ENCODE measurements around the gene LYPD6.

The LYPD6 gene

DNA sequence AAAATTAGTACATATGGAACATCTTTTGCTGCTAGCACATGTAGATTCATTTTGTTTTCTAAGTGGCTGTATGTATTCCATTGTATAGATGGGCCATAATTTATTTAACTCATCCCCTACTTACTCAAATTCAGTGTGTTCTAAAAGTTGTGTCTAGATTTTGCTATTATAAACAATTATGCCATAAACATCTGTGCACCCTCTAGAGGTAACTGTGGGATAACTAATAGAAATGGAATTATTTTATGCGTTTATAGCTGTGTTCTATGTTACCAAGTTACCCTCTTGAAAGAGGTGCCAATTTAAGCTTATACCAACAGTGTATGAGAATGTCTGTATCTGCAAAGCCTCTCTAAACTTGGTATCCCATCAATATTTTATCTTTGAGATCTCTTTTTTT, 156.8 kb downstream of the LYPD6 start:
- TF ChIP-seq, protein P1, sequence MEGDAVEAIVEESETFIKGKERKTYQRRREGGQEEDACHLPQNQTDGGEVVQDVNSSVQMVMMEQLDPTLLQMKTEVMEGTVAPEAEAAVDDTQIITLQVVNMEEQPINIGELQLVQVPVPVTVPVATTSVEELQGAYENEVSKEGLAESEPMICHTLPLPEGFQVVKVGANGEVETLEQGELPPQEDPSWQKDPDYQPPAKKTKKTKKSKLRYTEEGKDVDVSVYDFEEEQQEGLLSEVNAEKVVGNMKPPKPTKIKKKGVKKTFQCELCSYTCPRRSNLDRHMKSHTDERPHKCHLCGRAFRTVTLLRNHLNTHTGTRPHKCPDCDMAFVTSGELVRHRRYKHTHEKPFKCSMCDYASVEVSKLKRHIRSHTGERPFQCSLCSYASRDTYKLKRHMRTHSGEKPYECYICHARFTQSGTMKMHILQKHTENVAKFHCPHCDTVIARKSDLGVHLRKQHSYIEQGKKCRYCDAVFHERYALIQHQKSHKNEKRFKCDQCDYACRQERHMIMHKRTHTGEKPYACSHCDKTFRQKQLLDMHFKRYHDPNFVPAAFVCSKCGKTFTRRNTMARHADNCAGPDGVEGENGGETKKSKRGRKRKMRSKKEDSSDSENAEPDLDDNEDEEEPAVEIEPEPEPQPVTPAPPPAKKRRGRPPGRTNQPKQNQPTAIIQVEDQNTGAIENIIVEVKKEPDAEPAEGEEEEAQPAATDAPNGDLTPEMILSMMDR (conservative IDR thresholded peaks at IDR 0.05; ENCODE audit: low read depth, low read length), result no peak
- Histone ChIP-seq H3K9ac (no peak overlapping the region), H3K27me3 (ENCODE audit: insufficient read depth, low read depth) (no peaks in the 10 kb centered on the region), H3K4me1 (ENCODE audit: low read depth, poor library complexity, severe bottlenecking) (no peaks in the 10 kb centered on the region), H3K4me2 (no peak overlapping the region), H3K36me3 (ENCODE audit: insufficient read depth) (no peaks in the 10 kb centered on the region), H3K27ac (no peak overlapping the region), H3K4me3 (IDR thresholded peaks at IDR 0.05; ENCODE audit: insufficient read depth, low read depth, low read length) (no peak overlapping the region), H3K79me2 (ENCODE audit: insufficient read depth, low read depth) (no peaks in the 10 kb centered on the region), H4K20me1 (ENCODE audit: insufficient read depth) (no peaks in the 10 kb centered on the region), H2AFZ (ENCODE audit: low read depth) (no peak overlapping the region)

DNA sequence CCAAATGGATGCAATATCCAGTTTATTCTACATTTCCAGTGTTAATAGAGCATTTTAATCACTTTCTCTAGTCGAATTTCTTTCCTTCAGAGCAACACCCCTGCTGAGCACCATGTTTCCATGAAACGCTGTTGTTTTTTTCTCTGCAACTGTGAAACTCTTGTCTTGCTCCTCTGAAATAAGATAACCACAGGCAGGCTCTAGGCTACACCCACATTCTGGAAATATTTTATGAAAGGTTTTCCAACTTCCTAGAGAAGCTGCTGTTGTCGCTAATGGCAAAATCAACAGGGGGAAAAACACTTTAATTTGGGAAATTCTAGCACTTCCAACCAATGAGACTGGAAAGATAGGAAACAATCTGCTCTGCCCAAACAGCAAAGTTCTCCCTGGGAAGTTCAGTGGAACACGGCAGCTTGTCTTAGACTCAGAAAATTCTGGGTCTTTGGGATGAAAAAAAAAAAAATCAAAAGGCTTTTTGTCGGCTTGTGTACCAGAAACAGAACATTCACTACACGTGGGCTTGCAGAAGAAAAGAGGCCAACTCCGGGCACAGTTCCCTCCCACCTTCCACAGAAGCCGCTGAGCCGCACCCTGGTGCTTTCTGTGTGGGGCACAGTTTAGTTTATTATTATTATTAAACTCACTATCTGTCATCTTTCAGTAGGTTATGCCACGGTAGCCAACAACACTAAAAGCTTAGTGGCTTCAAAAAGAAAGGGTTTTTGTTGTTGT, 158.5 kb downstream of the LYPD6 start:
- H4K20me1 ChIP-seq (ENCODE audit: insufficient read depth), result no peaks in the 10 kb centered on the region

DNA sequence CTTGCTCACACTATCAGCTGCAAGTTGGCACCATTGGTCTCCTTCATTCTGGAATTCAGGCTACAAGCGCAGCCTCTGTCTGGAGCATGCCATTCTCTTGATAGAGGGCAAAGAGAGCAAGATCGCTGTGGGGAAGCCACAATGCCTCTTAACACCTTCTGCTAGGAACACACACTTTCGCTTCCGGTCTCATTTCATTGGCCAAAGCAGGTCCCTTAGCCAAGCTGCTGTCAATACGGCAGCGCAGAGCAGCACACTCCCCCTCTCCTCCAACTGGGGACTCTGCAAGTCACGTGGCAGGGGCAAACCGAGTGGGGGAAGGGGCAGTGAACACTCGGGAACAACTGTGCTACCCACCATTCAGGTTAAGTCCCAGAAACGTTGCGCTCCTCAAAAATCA, 159.1 kb downstream of the LYPD6 start:
- Histone ChIP-seq H3K27ac (no peak overlapping the region), H4K20me1 (ENCODE audit: insufficient read depth) (no peaks in the 10 kb centered on the region), H3K27me3 (ENCODE audit: insufficient read depth, low read depth) (no peaks in the 10 kb centered on the region), H3K79me2 (ENCODE audit: insufficient read depth, low read depth) (no peaks in the 10 kb centered on the region), H2AFZ (ENCODE audit: low read depth) (no peak overlapping the region), H3K4me1 (ENCODE audit: low read depth, poor library complexity, severe bottlenecking) (no peaks in the 10 kb centered on the region), H3K9ac (no peak overlapping the region), H3K4me2 (no peak overlapping the region), H3K4me3 (IDR thresholded peaks at IDR 0.05; ENCODE audit: insufficient read depth, low read depth, low read length) (no peak overlapping the region), H3K36me3 (ENCODE audit: insufficient read depth) (no peaks in the 10 kb centered on the region)
- TF ChIP-seq, protein P1 (conservative IDR thresholded peaks at IDR 0.05; ENCODE audit: low read depth, low read length), result no peak

More for the DNA sequence above, 158.5 kb downstream of the LYPD6 start:
- no peak overlapping the region for H3K4me2 ChIP-seq
- TF ChIP-seq, protein P1 (conservative IDR thresholded peaks at IDR 0.05; ENCODE audit: low read depth, low read length), result no peak
- H3K27me3 ChIP-seq (ENCODE audit: insufficient read depth, low read depth), result no peaks in the 10 kb centered on the region
- H3K4me3 ChIP-seq (IDR thresholded peaks at IDR 0.05; ENCODE audit: insufficient read depth, low read depth, low read length), result no peak overlapping the region
- no peaks in the 10 kb centered on the region for H3K36me3 ChIP-seq (ENCODE audit: insufficient read depth)
- no peaks in the 10 kb centered on the region for H3K79me2 ChIP-seq (ENCODE audit: insufficient read depth, low read depth)
- H2AFZ ChIP-seq (ENCODE audit: low read depth), result no peak overlapping the region
- H3K27ac ChIP-seq, result no peak overlapping the region
- no peak overlapping the region for H3K9ac ChIP-seq
- no peaks in the 10 kb centered on the region for H3K4me1 ChIP-seq (ENCODE audit: low read depth, poor library complexity, severe bottlenecking)

DNA sequence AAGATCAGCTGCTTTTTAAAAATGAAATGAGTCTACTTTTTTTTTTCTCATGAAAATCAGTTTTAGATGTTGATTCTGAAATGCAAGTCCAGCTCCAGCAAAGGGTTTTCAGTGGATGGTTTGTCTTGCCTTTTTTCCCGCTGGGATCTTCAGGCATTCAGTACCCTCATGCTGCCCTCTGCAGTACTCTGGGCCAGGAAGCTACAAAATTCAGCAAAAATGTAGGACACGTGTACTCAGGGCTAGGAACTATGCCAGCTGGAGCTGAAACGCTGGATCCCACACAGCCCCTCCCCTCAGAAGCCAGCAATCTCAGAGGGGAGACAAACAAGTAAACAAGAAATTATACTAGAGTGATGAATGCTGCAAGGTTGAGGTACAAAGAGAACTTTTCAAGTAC, 159.9 kb downstream of the LYPD6 start:
- Histone ChIP-seq H3K36me3 (ENCODE audit: insufficient read depth) (no peaks in the 10 kb centered on the region), H2AFZ (ENCODE audit: low read depth) (no peak overlapping the region), H3K27me3 (ENCODE audit: insufficient read depth, low read depth) (no peaks in the 10 kb centered on the region), H3K4me3 (IDR thresholded peaks at IDR 0.05; ENCODE audit: insufficient read depth, low read depth, low read length) (no peak overlapping the region), H4K20me1 (ENCODE audit: insufficient read depth) (no peaks in the 10 kb centered on the region), H3K79me2 (ENCODE audit: insufficient read depth, low read depth) (no peaks in the 10 kb centered on the region), H3K4me2 (no peak overlapping the region), H3K9ac (no peak overlapping the region), H3K27ac (no peak overlapping the region), H3K4me1 (ENCODE audit: low read depth, poor library complexity, severe bottlenecking) (no peaks in the 10 kb centered on the region)
- TF ChIP-seq, protein P1 (conservative IDR thresholded peaks at IDR 0.05; ENCODE audit: low read depth, low read length), result no peak
